Stimulated activated CD8-positive, alpha-beta memory T cell treated with anti-CD3 and anti-CD28 coated beads, Interleukin-4, amount 100 ng/mL, for 1 hour (primary cell): Measurements from ENCODE around the gene STX2.
"Not testable (repeated sequence)": the region's sequence is repeated elsewhere in the genome, so short reads cannot be mapped to it uniquely, and the experiment has no call there.

Experiments used
- DNase-seq, 2 donors: peaks; one replicate each; pipeline ENCODE4 v3.0.0-alpha.2; 2020; ENCODE audit warnings: low read depth in 2 of 2, low spot score in 1 of 2

Gene STX2

GRCh38 chr12:130838951-130839769, at the start of gene STX2:
STX2 (minus strand) TSS chr12:130839250; CDS start chr12:130839099, 151 bp downstream.
- peak; percentile 72 to 80 for DNase-seq

- not testable (repeated sequence) for DNase-seq
Observed at GRCh38 chr12:130887190-130887589, 48.1 kb upstream of the STX2 start.

GRCh38 chr12:130881548-130881947, 42.5 kb upstream of the STX2 start:
- no peak for DNase-seq

- DNase-seq = no peak
Observed at GRCh38 chr12:130881046-130881445, 42.0 kb upstream of the STX2 start.

- no peak for DNase-seq
Observed at GRCh38 chr12:130880411-130880885, 41.4 kb upstream of the STX2 start.

GRCh38 chr12:130879781-130880389, 40.8 kb upstream of the STX2 start:
- DNase-seq = no peak

GRCh38 chr12:130879212-130879686, 40.2 kb upstream of the STX2 start:
- DNase-seq = no peak

GRCh38 chr12:130878193-130879185, 39.4 kb upstream of the STX2 start:
- DNase-seq = no peak

- no peak for DNase-seq
Observed at GRCh38 chr12:130877333-130877732, 38.3 kb upstream of the STX2 start.

GRCh38 chr12:130876758-130877157, 37.7 kb upstream of the STX2 start:
- no peak for DNase-seq

GRCh38 chr12:130876297-130876696, 37.2 kb upstream of the STX2 start:
- no peak for DNase-seq

GRCh38 chr12:130875708-130876107, 36.7 kb upstream of the STX2 start:
- not testable (repeated sequence) for DNase-seq

GRCh38 chr12:130875193-130875592, 36.1 kb upstream of the STX2 start:
- DNase-seq = no peak

GRCh38 chr12:130874696-130875095, 35.6 kb upstream of the STX2 start:
- DNase-seq = no peak

GRCh38 chr12:130873825-130874224, 34.8 kb upstream of the STX2 start:
- DNase-seq = no peak

- DNase-seq = no peak
Observed at GRCh38 chr12:130873106-130873795, 34.2 kb upstream of the STX2 start.

- DNase-seq = peak; percentile 11 to 14
Observed at GRCh38 chr12:130872179-130873096, 33.4 kb upstream of the STX2 start.

GRCh38 chr12:130871286-130872178, 32.5 kb upstream of the STX2 start, which contains the start of gene RAN:
RAN (plus strand) TSS chr12:130872066; CDS start chr12:130872594, 528 bp downstream.
- DNase-seq = peak; percentile 71 to 81
